ENCODE results near the gene PODN.

Gene PODN

DNA sequence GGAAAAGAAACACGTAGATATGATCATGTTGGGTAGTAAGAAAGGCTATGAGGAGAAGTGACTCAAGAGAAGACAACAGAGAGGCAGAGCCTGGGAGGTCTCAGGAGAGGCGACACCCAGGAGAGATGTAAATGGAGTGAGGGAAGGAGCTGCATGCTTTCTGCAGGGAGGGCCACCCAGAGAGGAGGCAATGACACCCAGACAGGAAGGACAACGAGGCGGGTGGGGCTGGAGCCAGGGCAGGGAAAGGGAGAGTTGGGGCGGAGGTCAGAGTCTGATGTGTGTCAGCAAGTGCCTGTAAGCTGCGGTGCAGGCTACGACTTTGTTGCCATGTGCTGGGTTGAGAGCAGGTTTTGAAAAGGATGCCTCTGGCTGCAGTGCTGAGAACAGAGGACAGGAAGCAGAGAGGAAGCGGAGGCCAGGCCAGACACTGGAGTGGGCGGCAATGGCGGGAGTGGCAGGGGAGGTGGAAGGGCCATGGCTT lies 49.1 kb downstream of the PODN start:
- TF ChIP-seq CTCF (conservative IDR thresholded peaks at IDR 0.05) = no peak
- TF ChIP-seq ZFX (IDR thresholded peaks at IDR 0.05) = no peak
- H3K27ac ChIP-seq = no peak overlapping the region

DNA sequence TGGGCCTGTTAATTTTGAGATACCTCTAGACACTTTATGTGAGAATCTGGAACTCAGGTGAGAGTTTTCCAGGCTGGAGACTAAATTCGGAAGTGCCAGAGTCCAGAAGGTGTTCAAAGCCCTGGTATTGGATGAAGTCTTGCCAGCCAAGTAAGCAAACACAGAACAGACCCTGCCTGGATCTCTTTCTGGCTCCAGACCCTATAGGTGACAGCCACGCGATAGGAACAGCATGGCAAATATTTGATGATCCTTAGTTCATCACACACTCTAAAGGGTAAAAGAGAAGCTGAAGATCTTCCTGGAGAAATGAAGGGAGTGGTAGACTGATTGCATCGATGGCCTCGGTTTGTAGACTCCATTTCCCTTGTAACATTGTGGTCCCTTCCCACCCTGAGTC lies 49.7 kb downstream of the PODN start:
- TF ChIP-seq ZFX (IDR thresholded peaks at IDR 0.05) (no peak), CTCF (conservative IDR thresholded peaks at IDR 0.05) (no peak)
- no peak overlapping the region for H3K27ac ChIP-seq

DNA sequence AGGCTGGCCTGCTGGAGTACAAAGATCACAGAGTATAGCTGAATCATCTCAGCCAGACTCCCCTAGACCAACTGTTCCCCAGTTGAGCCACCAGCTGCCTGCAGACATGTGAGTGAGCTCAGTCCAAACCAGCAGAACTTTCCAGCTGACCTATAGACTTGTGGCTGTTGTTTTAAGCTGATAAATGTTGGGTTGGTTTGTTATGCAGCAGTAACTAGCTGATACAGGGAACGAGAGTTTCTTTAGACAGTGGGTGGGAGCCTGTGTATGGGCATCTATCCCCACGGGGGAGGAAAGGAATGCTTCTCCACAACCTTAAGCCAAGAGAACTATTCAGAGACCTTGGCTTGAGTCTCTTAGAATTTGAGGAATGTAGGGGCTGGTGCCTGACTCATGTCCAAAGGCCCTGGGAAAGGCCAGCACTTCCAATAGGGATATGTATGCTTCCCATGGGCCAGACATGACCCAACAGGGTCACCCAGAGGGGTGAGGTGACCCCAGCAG lies 50.3 kb downstream of the PODN start:
- no peak overlapping the region for H3K27ac ChIP-seq

GRCh38 chr1:53112861-53113260 lies 50.8 kb downstream of the PODN start:
- TF ChIP-seq CTCF (conservative IDR thresholded peaks at IDR 0.05) = no peak
- TF ChIP-seq ZFX (IDR thresholded peaks at IDR 0.05) = no peak
- H3K27ac ChIP-seq = no peak overlapping the region

More for the DNA sequence above, 50.3 kb downstream of the PODN start:
- no peak for TF ChIP-seq CTCF (conservative IDR thresholded peaks at IDR 0.05)
- no peak for TF ChIP-seq ZFX (IDR thresholded peaks at IDR 0.05)

DNA sequence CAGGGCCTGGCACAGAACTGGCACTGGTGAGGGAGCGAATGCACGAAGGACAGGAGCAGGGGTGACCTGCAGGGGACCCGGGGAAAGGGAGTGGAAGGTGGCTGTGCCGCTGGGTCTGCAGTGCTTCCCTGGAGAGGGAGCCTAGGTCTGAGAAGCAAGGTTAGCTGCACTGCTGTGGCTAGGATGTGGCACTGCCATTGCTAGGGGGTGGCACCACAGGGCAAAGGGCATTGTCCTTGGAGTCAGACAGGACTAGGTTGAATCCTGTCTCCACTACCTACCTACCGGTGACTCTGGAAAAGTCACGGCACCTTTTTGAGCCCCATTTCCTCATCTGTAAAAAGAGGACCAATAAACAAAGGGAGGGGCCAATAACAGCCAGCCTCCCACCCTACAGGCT lies 52.1 kb downstream of the PODN start:
- TF ChIP-seq ZFX (IDR thresholded peaks at IDR 0.05) (no peak), CTCF (conservative IDR thresholded peaks at IDR 0.05) (no peak)
- H3K27ac ChIP-seq = no peak overlapping the region

DNA sequence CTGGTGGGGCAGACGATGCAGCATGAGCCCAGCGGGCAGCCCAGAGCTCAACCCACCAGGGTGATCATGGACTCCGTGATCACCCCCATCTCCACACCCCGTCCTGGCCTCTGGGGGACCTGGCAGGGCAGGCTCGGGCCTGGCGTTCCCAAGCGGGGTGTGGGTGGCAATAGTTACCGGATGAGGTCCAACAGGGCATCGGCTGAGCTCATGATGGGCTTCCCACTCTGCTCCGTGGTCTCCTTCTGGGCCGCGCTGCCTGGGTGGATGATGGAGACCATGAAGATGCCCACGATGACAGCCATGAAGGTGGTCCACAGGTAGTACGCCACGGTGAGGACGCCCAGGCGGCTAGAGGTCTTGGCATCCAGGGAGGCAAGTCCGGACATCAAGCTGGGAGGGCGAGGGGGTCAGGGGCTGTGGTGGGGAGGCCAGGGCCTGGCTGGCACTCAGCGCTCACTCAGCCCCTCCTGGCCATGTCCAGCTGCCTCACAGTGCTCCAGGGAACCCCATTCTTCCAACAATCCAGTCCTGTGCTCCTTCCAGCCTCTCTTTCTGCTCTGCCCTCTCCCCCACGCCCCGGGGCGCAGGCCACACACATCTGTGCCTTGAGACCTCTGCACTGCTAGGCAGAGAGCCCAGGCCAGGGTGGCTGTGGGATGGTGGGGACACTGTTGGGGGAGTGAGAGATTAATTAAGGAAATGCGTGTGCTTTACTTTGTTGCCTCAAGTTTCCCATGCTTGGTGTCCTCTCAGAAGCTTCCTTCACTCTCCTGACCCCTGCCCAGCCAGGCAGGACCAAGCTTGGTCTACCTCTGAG lies 52.8 kb downstream of the PODN start:
- TF ChIP-seq CTCF (conservative IDR thresholded peaks at IDR 0.05) = no peak
- no peak for TF ChIP-seq ZFX (IDR thresholded peaks at IDR 0.05)
- H3K27ac ChIP-seq = no peak overlapping the region
